Stimulated activated CD8-positive, alpha-beta memory T cell treated with anti-CD3 and anti-CD28 coated beads, Interleukin-2, amount 100 ng/mL, for 48 hours (primary cell): Measurements from ENCODE around the gene DCAKD.

Source experiments
- DNase-seq, 2 donors: peaks; one replicate each; pipeline ENCODE4 v3.0.0-alpha.2; 2020; ENCODE audit warnings: low read depth in 2 of 2

The DCAKD gene

GRCh38 chr17:45031231-45032173 is 19.9 kb downstream of the DCAKD start:
- no peak for DNase-seq

- DNase-seq = no peak
These were observed 20.7 kb downstream of the DCAKD start for GRCh38 chr17:45030733-45031132.

GRCh38 chr17:45029758-45030423 is 21.5 kb downstream of the DCAKD start:
- DNase-seq = no peak

- DNase-seq = no peak
These were observed 22.3 kb downstream of the DCAKD start for GRCh38 chr17:45029096-45029495.

- DNase-seq = no peak
These were observed 28.6 kb downstream of the DCAKD start for GRCh38 chr17:45022655-45023339.

- no peak for DNase-seq
These were observed 29.2 kb downstream of the DCAKD start for GRCh38 chr17:45022288-45022648.

GRCh38 chr17:45021607-45022287 is 29.7 kb downstream of the DCAKD start:
- peak; percentile 54 to 59 for DNase-seq

GRCh38 chr17:45020354-45021138 is 30.9 kb downstream of the DCAKD start:
- DNase-seq = no peak

GRCh38 chr17:45018848-45019711 is 32.4 kb downstream of the DCAKD start:
- DNase-seq = peak; percentile 21 to 25

GRCh38 chr17:45018514-45018847 is 33.0 kb downstream of the DCAKD start:
- no peak for DNase-seq

- DNase-seq = no peak
These were observed 34.6 kb downstream of the DCAKD start for GRCh38 chr17:45016823-45017222.

GRCh38 chr17:45016237-45016636 is 35.2 kb downstream of the DCAKD start:
- DNase-seq = no peak

GRCh38 chr17:45013021-45013997 is 38.1 kb downstream of the DCAKD start:
- DNase-seq = no peak

- no peak for DNase-seq
These were observed 39.7 kb downstream of the DCAKD start for GRCh38 chr17:45011767-45012166.

GRCh38 chr17:45009676-45010467 is 41.6 kb downstream of the DCAKD start:
- DNase-seq = no peak

- no peak for DNase-seq
These were observed 43.2 kb downstream of the DCAKD start for GRCh38 chr17:45008216-45008615.

GRCh38 chr17:45006927-45007461 is 44.4 kb downstream of the DCAKD start:
- DNase-seq = no peak

GRCh38 chr17:45005700-45006099 is 45.7 kb downstream of the DCAKD start:
- DNase-seq = no peak
